Loucy (cell line): ENCODE measurements around the gene INTS11.

Experiments
- CTCF ChIP-seq: fragments of 200-600 bp; sonication (generic); conservative IDR thresholded peaks from 2 replicates; pipeline ENCODE4 v1.5.1; 2014; ENCODE audit warnings: mild to moderate bottlenecking, antibody characterized with exemption, low read length
- EZH2phosphoT487 ChIP-seq: fragments of 200-600 bp; IDR thresholded peaks from 2 replicates; pipeline ENCODE4 v1.6.1; 2018; ENCODE audit warnings: antibody characterized with exemption, mild to moderate bottlenecking, moderate library complexity, borderline replicate concordance

- TF ChIP-seq CTCF: peak; percentile 5; the same call in 1 of the 2 replicates
- TF ChIP-seq EZH2phosphoT487: no peak
Observed at GRCh38 chr1:1273512-1274298, 50.8 kb downstream of the INTS11 start, which contains the start of gene UBE2J2.
